Skin of body (tissue), 2 donors: ENCODE data around the gene ATP2B2. TPM values are rescaled to one million over a fixed set of nuclear protein-coding genes. Genes with fewer than 3 reads are reported as not detected.

Source experiments
- DNase-seq: peaks from one replicate; lab custom pipeline; 2025; lab: John Stamatoyannopoulos, UW
- total RNA-seq: library from RNA; depleted of rRNA; stranded (reverse); fragments of >200 nt; gene quantifications from one replicate; pipeline ENCODE4 v1.2.3, GENCODE V29; 2014

ATP2B2 gene
- total RNA-seq, 1 donor from 2014 or later = 0.69 TPM

GRCh38 chr3:10365791-10366190 is 139.6 kb downstream of the ATP2B2 start:
- no peak for DNase-seq

GRCh38 chr3:10365316-10365715 is 140.1 kb downstream of the ATP2B2 start:
- DNase-seq = no peak

GRCh38 chr3:10364806-10365205 is 140.6 kb downstream of the ATP2B2 start:
- DNase-seq = no peak

- no peak for DNase-seq
Observed at GRCh38 chr3:10363935-10364334, 141.5 kb downstream of the ATP2B2 start.

GRCh38 chr3:10361375-10361774 is 144.0 kb downstream of the ATP2B2 start:
- DNase-seq = no peak

- DNase-seq = no peak
Observed at GRCh38 chr3:10360478-10360877, 144.9 kb downstream of the ATP2B2 start.

- no peak for DNase-seq
Observed at GRCh38 chr3:10359761-10360161, 145.6 kb downstream of the ATP2B2 start.

- no peak for DNase-seq
Observed at GRCh38 chr3:10358309-10358980, 146.9 kb downstream of the ATP2B2 start.

- DNase-seq = no peak
Observed at GRCh38 chr3:10357592-10358308, 147.6 kb downstream of the ATP2B2 start.

GRCh38 chr3:10357095-10357494 is 148.3 kb downstream of the ATP2B2 start:
- no peak for DNase-seq

- DNase-seq = no peak
Observed at GRCh38 chr3:10356461-10356981, 148.9 kb downstream of the ATP2B2 start.

- DNase-seq = peak; percentile 30
Observed at GRCh38 chr3:10354361-10355015, 150.9 kb downstream of the ATP2B2 start.

- DNase-seq = no peak
Observed at GRCh38 chr3:10353661-10354360, 151.6 kb downstream of the ATP2B2 start.

- DNase-seq = no peak
Observed at GRCh38 chr3:10353160-10353559, 152.2 kb downstream of the ATP2B2 start.

- no peak for DNase-seq
Observed at GRCh38 chr3:10352146-10352911, 153.1 kb downstream of the ATP2B2 start.

- DNase-seq = no peak
Observed at GRCh38 chr3:10351013-10351735, 154.2 kb downstream of the ATP2B2 start.

- DNase-seq = no peak
Observed at GRCh38 chr3:10350324-10350985, 154.9 kb downstream of the ATP2B2 start.

- DNase-seq = no peak
Observed at GRCh38 chr3:10349801-10350200, 155.6 kb downstream of the ATP2B2 start.

- no peak for DNase-seq
Observed at GRCh38 chr3:10348404-10348721, 157.0 kb downstream of the ATP2B2 start.
